Fibroblast of pulmonary artery (primary cell): ENCODE results near the gene GHITM.

ENCODE experiments used
- DNase-seq: peaks from one replicate; pipeline ENCODE4 v3.0.0-alpha.2; 2010; ENCODE audit warnings: low read depth
- H3K4me3 ChIP-seq: replicated peaks from 2 replicates; pipeline ENCODE4 v1.5.1; 2011; ENCODE audit warnings: low read depth, mild to moderate bottlenecking, control low read depth, low read length, moderate library complexity
- TF ChIP-seq, protein P1 (sequence below): IDR thresholded peaks from 2 replicates; pipeline ENCODE4 v1.5.1; 2011; ENCODE audit warnings: mild to moderate bottlenecking, control low read depth, low read length, inconsistent platforms; ENCODE audit errors: missing control alignments

Gene GHITM

DNA sequence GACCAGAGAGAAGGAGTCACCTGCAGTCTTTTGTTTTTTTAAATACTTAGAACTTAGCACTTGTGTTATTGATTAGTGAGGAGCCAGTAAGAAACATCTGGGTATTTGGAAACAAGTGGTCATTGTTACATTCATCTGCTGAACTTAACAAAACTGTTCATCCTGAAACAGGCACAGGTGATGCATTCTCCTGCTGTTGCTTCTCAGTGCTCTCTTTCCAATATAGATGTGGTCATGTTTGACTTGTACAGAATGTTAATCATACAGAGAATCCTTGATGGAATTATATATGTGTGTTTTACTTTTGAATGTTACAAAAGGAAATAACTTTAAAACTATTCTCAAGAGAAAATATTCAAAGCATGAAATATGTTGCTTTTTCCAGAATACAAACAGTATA lies 13.5 kb downstream of the GHITM start:
- H3K4me3 ChIP-seq: no peak overlapping the region
- DNase-seq: no peak
- TF ChIP-seq, protein P1, sequence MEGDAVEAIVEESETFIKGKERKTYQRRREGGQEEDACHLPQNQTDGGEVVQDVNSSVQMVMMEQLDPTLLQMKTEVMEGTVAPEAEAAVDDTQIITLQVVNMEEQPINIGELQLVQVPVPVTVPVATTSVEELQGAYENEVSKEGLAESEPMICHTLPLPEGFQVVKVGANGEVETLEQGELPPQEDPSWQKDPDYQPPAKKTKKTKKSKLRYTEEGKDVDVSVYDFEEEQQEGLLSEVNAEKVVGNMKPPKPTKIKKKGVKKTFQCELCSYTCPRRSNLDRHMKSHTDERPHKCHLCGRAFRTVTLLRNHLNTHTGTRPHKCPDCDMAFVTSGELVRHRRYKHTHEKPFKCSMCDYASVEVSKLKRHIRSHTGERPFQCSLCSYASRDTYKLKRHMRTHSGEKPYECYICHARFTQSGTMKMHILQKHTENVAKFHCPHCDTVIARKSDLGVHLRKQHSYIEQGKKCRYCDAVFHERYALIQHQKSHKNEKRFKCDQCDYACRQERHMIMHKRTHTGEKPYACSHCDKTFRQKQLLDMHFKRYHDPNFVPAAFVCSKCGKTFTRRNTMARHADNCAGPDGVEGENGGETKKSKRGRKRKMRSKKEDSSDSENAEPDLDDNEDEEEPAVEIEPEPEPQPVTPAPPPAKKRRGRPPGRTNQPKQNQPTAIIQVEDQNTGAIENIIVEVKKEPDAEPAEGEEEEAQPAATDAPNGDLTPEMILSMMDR: no peak

DNA sequence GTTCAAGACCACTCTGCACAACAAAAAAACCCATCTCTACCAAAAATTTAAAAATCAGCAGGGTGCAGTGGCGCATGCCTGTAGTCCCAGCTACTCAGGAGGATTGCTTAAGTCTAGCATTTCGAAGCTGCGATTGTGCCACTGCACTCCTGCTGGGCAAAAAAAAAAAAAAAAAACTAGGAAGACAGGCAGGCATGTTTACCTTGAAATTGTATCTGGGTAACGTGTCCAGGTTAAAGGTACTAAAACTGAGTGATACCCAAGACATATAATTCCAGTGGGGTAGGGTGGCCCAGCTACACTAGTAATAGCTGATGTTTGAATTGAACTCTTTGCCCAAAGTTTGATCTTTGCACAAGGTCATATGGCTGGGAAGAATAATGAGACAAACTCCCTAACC lies 16.2 kb downstream of the GHITM start:
- TF ChIP-seq, protein P1: no peak
- no peak overlapping the region for H3K4me3 ChIP-seq
- no peak for DNase-seq

DNA sequence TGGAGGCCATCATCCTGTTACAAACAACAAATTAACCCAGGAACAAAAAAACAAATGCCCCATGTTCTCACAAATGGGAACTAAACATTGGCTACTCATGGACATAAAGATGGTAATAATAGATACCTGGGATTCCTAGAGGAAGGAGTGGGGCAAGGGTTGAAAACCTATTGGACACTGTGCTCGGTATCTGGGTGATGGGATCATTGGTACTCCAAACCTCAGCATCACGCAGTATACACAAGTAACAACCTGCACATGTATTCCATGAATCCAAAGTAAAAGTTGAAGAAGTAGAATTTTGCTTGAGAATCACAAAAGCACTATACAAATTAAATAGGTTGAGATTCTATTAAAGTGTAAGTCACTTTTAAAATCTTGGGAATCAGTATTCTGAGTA lies 16.7 kb downstream of the GHITM start:
- TF ChIP-seq, protein P1: no peak
- no peak overlapping the region for H3K4me3 ChIP-seq
- no peak for DNase-seq

DNA sequence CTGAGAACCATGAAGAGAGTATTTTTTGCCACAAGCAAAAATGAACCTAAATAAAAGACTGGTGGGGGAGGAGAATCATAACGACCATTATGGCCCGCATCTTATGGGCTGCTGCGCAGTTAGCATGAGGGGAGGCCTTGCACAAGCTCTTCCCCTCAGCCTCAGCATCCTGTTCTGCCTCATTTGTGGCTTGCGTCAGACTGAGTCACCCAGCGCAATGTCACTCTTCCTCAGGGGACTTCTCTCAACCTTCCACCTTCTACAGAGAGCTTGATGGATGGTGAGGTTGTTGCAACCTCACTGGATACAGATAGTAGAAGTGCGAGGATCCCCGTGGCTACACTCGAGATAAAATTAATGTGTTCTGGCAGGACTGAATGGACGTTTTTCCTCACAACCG lies 17.5 kb downstream of the GHITM start:
- TF ChIP-seq, protein P1: no peak
- DNase-seq: peak; percentile 10
- no peak overlapping the region for H3K4me3 ChIP-seq

DNA sequence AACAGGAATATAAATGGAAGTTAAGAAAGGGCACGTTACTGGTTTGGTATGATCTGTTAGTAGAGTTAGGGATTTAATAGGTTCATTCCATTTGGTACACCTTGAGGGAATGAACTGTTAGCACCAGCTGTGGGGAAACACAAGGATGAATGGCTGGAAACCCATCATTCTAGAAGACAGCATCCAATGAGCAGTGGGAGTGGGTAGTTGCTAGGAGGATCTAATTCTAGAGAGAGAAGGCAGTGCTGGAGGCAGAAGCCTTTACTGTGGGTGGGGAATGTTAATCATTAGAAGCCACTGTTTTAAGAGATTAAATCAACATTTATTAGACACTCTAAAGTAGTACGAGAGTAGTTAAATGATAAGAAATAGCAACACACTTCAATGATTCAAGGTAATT lies 18.8 kb downstream of the GHITM start:
- no peak for DNase-seq

DNA sequence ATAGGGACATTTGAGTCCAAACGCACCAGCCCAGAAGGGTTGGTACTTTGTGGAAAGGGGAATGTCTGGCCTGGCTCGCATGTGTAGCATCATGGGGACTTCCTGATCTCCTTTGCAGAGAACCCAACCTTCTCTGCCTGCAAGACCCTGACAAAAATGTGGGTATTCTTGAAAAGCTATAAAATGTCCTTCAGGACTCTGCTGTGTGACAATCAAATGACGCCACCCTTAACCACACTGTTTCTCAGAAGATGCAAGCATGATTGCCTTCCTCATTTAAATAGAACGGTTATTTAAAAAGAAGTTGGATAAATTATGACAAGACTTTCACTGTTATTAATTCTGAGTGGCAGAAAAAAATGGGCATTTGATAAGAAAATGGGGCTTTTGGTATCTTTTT lies 19.2 kb downstream of the GHITM start:
- no peak overlapping the region for H3K4me3 ChIP-seq
- no peak for DNase-seq
- TF ChIP-seq, protein P1: no peak

More for the DNA sequence above, 18.8 kb downstream of the GHITM start:
- H3K4me3 ChIP-seq: no peak overlapping the region
- TF ChIP-seq, protein P1: no peak

DNA sequence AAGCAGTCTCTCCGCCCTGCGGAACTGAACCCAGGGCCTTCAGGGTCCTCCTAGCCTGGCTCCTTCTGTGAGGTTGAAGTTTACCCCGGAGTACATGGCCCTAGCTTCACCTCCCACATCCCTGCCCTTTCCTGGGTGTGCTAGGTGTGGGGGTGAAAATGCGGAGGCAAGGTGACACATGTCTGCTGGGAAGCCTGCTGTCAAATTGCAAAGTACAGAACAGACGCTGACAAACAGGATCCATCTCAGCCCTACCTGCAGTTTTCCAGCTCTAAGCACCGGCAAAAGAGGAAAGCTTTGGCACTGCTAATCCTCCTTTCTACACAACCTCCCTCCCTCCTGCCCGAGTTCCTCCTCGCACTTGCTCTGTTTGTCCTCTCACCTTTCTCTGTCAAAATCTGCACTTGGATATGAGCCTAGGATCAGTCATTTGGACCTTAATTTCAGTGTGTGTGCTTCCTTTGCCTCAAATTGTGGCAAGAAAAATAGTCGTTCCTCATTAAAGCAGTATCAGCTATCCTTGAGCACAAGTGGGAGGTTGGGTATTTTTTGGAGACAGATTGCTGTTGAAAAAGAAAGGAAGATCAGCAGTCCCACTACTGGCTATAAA lies 19.9 kb downstream of the GHITM start:
- TF ChIP-seq, protein P1: no peak
- DNase-seq: no peak

More for the DNA sequence above, 19.9 kb downstream of the GHITM start:
- H3K4me3 ChIP-seq: no peak overlapping the region
